Measurements from ENCODE around the gene TPTE.
"Not testable (repeated sequence)": the region's sequence is repeated elsewhere in the genome, so short reads cannot be mapped to it uniquely, and the experiment has no call there.

TPTE gene

GRCh38 chr21:10570803-10571202, 49.4 kb downstream of the TPTE start:
- H4K20me1 ChIP-seq (ENCODE audit: insufficient read depth, low read length); H2AFZ ChIP-seq (ENCODE audit: low read depth, low read length); H3K79me2 ChIP-seq (ENCODE audit: low read length); H3K36me3 ChIP-seq (replicated peaks; ENCODE audit: low read depth, low read length); H3K4me1 ChIP-seq (ENCODE audit: low read length); H3K4me3 ChIP-seq (ENCODE audit: low read length); H3K4me2 ChIP-seq (ENCODE audit: low read length); H3K27me3 ChIP-seq (ENCODE audit: low read depth, low read length); H3K27ac ChIP-seq (ENCODE audit: low read length); H3K9me3 ChIP-seq (ENCODE audit: insufficient read depth, low read length); H3K9ac ChIP-seq (ENCODE audit: low read length): not testable (repeated sequence)

- not testable (repeated sequence) for H3K36me3 ChIP-seq (replicated peaks; ENCODE audit: low read depth, low read length); H3K9me3 ChIP-seq (ENCODE audit: insufficient read depth, low read length)
Observed at GRCh38 chr21:10574531-10575310, 53.3 kb downstream of the TPTE start.

GRCh38 chr21:10575311-10575667, 53.9 kb downstream of the TPTE start:
- H3K4me3 ChIP-seq (ENCODE audit: low read length): no peak overlapping the region
- H3K27ac ChIP-seq (ENCODE audit: low read length): no peak overlapping the region
- H3K79me2 ChIP-seq (ENCODE audit: low read length): no peaks in the 10 kb centered on the region
- H3K9ac ChIP-seq (ENCODE audit: low read length): no peak overlapping the region
- H3K4me1 ChIP-seq (ENCODE audit: low read length): no peaks in the 10 kb centered on the region
- H3K4me2 ChIP-seq (ENCODE audit: low read length): no peak overlapping the region
- H3K27me3 ChIP-seq (ENCODE audit: low read depth, low read length): no peaks in the 10 kb centered on the region
- no peak for TF ChIP-seq EZH2phosphoT487 (IDR thresholded peaks at IDR 0.05; ENCODE audit: low read depth)
- no peak for TF ChIP-seq CTCF (IDR thresholded peaks at IDR 0.05; ENCODE audit: low read depth, low read length)
- H2AFZ ChIP-seq (ENCODE audit: low read depth, low read length): no peak overlapping the region
- no peaks in the 10 kb centered on the region for H3K9me3 ChIP-seq (ENCODE audit: insufficient read depth, low read length)
- H4K20me1 ChIP-seq (ENCODE audit: insufficient read depth, low read length): no peaks in the 10 kb centered on the region
- H3K36me3 ChIP-seq (replicated peaks; ENCODE audit: low read depth, low read length): no peaks in the 10 kb centered on the region

More at GRCh38 chr21:10574531-10575310, 53.3 kb downstream of the TPTE start:
- not testable (repeated sequence) for H3K9ac ChIP-seq (ENCODE audit: low read length); H3K79me2 ChIP-seq (ENCODE audit: low read length); H3K27me3 ChIP-seq (ENCODE audit: low read depth, low read length); H3K27ac ChIP-seq (ENCODE audit: low read length); H4K20me1 ChIP-seq (ENCODE audit: insufficient read depth, low read length); H3K4me2 ChIP-seq (ENCODE audit: low read length); H2AFZ ChIP-seq (ENCODE audit: low read depth, low read length); H3K4me3 ChIP-seq (ENCODE audit: low read length); H3K4me1 ChIP-seq (ENCODE audit: low read length)

- not testable (repeated sequence) for H3K36me3 ChIP-seq (replicated peaks; ENCODE audit: low read depth, low read length); H3K9ac ChIP-seq (ENCODE audit: low read length); H3K79me2 ChIP-seq (ENCODE audit: low read length); H2AFZ ChIP-seq (ENCODE audit: low read depth, low read length); H3K9me3 ChIP-seq (ENCODE audit: insufficient read depth, low read length); H3K4me2 ChIP-seq (ENCODE audit: low read length); H3K27me3 ChIP-seq (ENCODE audit: low read depth, low read length); H3K4me1 ChIP-seq (ENCODE audit: low read length); H3K27ac ChIP-seq (ENCODE audit: low read length); H3K4me3 ChIP-seq (ENCODE audit: low read length); H4K20me1 ChIP-seq (ENCODE audit: insufficient read depth, low read length)
Observed at GRCh38 chr21:10578910-10579309, 57.5 kb downstream of the TPTE start.

- H3K9me3 ChIP-seq (ENCODE audit: insufficient read depth, low read length); H2AFZ ChIP-seq (ENCODE audit: low read depth, low read length); H3K4me2 ChIP-seq (ENCODE audit: low read length); H3K27me3 ChIP-seq (ENCODE audit: low read depth, low read length); H4K20me1 ChIP-seq (ENCODE audit: insufficient read depth, low read length); H3K4me1 ChIP-seq (ENCODE audit: low read length); H3K36me3 ChIP-seq (replicated peaks; ENCODE audit: low read depth, low read length); H3K27ac ChIP-seq (ENCODE audit: low read length); H3K9ac ChIP-seq (ENCODE audit: low read length); H3K79me2 ChIP-seq (ENCODE audit: low read length); H3K4me3 ChIP-seq (ENCODE audit: low read length): not testable (repeated sequence)
Observed at GRCh38 chr21:10589115-10589514, 67.7 kb downstream of the TPTE start.

GRCh38 chr21:10607074-10607473, 85.7 kb downstream of the TPTE start:
- H2AFZ ChIP-seq (ENCODE audit: low read depth, low read length); H3K4me2 ChIP-seq (ENCODE audit: low read length); H3K27ac ChIP-seq (ENCODE audit: low read length); H3K4me3 ChIP-seq (ENCODE audit: low read length); H3K9me3 ChIP-seq (ENCODE audit: insufficient read depth, low read length); H4K20me1 ChIP-seq (ENCODE audit: insufficient read depth, low read length); H3K79me2 ChIP-seq (ENCODE audit: low read length); H3K9ac ChIP-seq (ENCODE audit: low read length); H3K4me1 ChIP-seq (ENCODE audit: low read length); H3K36me3 ChIP-seq (replicated peaks; ENCODE audit: low read depth, low read length); H3K27me3 ChIP-seq (ENCODE audit: low read depth, low read length): not testable (repeated sequence)

- H3K36me3 ChIP-seq (replicated peaks; ENCODE audit: low read depth, low read length); H3K4me3 ChIP-seq (ENCODE audit: low read length); H3K9ac ChIP-seq (ENCODE audit: low read length); H3K4me1 ChIP-seq (ENCODE audit: low read length); H3K9me3 ChIP-seq (ENCODE audit: insufficient read depth, low read length); H2AFZ ChIP-seq (ENCODE audit: low read depth, low read length); H3K27me3 ChIP-seq (ENCODE audit: low read depth, low read length); H3K79me2 ChIP-seq (ENCODE audit: low read length); H3K27ac ChIP-seq (ENCODE audit: low read length); H3K4me2 ChIP-seq (ENCODE audit: low read length); H4K20me1 ChIP-seq (ENCODE audit: insufficient read depth, low read length): not testable (repeated sequence)
Observed at GRCh38 chr21:10614285-10614684, 92.9 kb downstream of the TPTE start.

- H3K27me3 ChIP-seq (ENCODE audit: low read depth, low read length); H2AFZ ChIP-seq (ENCODE audit: low read depth, low read length); H3K79me2 ChIP-seq (ENCODE audit: low read length); H3K36me3 ChIP-seq (replicated peaks; ENCODE audit: low read depth, low read length); H3K9me3 ChIP-seq (ENCODE audit: insufficient read depth, low read length); H4K20me1 ChIP-seq (ENCODE audit: insufficient read depth, low read length); H3K4me2 ChIP-seq (ENCODE audit: low read length); H3K9ac ChIP-seq (ENCODE audit: low read length); H3K4me1 ChIP-seq (ENCODE audit: low read length); H3K27ac ChIP-seq (ENCODE audit: low read length); H3K4me3 ChIP-seq (ENCODE audit: low read length): not testable (repeated sequence)
Observed at GRCh38 chr21:10616061-10616460, 94.7 kb downstream of the TPTE start.
